ENCODE results near the gene SH3BP4. TPM values are rescaled to one million over a fixed set of nuclear protein-coding genes. Genes with fewer than 3 reads are reported as not detected.

Gene SH3BP4
- total and polyA plus RNA-seq, 2 of the 13 experiments (the other 11 are each of a cell fraction or from before 2014, with no cell fraction given), result 34.6 to 99.1 TPM

- TF ChIP-seq RFXAP (CRISPR knock-in tag; IDR thresholded peaks at IDR 0.05; ENCODE audit: borderline replicate concordance), result peak; percentile 79; the same call in 1 of the 2 replicates
- peak; percentile 96 for TF ChIP-seq IRF2 (CRISPR knock-in tag; IDR thresholded peaks at IDR 0.05)
- TF ChIP-seq ZFP41 (CRISPR knock-in tag; IDR thresholded peaks at IDR 0.05; ENCODE audit: borderline replicate concordance), result 0 out of 2 replicates have a peak, but pooled peaks have one; percentile 88
- peak; percentile 69; the same call in 1 of the 2 replicates for TF ChIP-seq NCOR1 (IDR thresholded peaks at IDR 0.05; ENCODE audit: borderline replicate concordance, low read length)
- TF ChIP-seq HOXA9 (CRISPR knock-in tag; IDR thresholded peaks at IDR 0.05; ENCODE audit: borderline replicate concordance), result 0 out of 2 replicates have a peak, but pooled peaks have one; percentile 7
- TF ChIP-seq ZNF646 (CRISPR knock-in tag; IDR thresholded peaks at IDR 0.05), result peak; percentile 61; the same call in 1 of the 2 replicates
- TF ChIP-seq KMT2A (CRISPR knock-in tag; IDR thresholded peaks at IDR 0.05), result peak; percentile 92; the same call in 1 of the 2 replicates
- peak; percentile 88 for TF ChIP-seq ATF7-NPFF (CRISPR knock-in tag; IDR thresholded peaks at IDR 0.05; ENCODE audit: low read depth)
- peak; percentile 81; the same call in 1 of the 2 replicates for TF ChIP-seq NR2F2 (IDR thresholded peaks at IDR 0.05; ENCODE audit: borderline replicate concordance, low read depth)
- TF ChIP-seq ELF1 (CRISPR knock-in tag; IDR thresholded peaks at IDR 0.05), result peak; percentile 71
- no peak for TF ChIP-seq E2F5 (CRISPR knock-in tag; conservative IDR thresholded peaks at IDR 0.05)
- peak; percentile 100 for TF ChIP-seq REPIN1 (CRISPR knock-in tag; IDR thresholded peaks at IDR 0.05; ENCODE audit: borderline replicate concordance, low read depth)
- no peak; the same call in 1 of the 2 replicates for TF ChIP-seq ZNF383 (CRISPR knock-in tag; IDR thresholded peaks at IDR 0.05; ENCODE audit: borderline replicate concordance)
- no peak for TF ChIP-seq ATF7 (IDR thresholded peaks at IDR 0.05)
- TF ChIP-seq ATF7 (CRISPR knock-in tag; IDR thresholded peaks at IDR 0.05), result no peak; the same call in 1 of the 2 replicates
- peak; percentile 94; the same call in 1 of the 2 replicates for TF ChIP-seq ZNF580 (CRISPR knock-in tag; IDR thresholded peaks at IDR 0.05; ENCODE audit: borderline replicate concordance, low read depth)
- peak; percentile 90; the same call in 1 of the 2 replicates for TF ChIP-seq ZNF605 (CRISPR knock-in tag; IDR thresholded peaks at IDR 0.05)
- peak; percentile 97 for TF ChIP-seq ZNF414 (CRISPR knock-in tag; IDR thresholded peaks at IDR 0.05)
- peak; percentile 99 for TF ChIP-seq GATAD2A (CRISPR knock-in tag; IDR thresholded peaks at IDR 0.05)
- TF ChIP-seq NR2F6 (IDR thresholded peaks at IDR 0.05), result peak; percentile 88
- peak; percentile 96 for TF ChIP-seq NR2F6 (CRISPR knock-in tag; IDR thresholded peaks at IDR 0.05)
These were observed 53.9 kb downstream of the SH3BP4 start (continued) for GRCh38 chr2:235005603-235006259.

All from HepG2 (cell line).